HepG2 (cell line): Measurements from ENCODE around the gene SLC16A5. TPM values are rescaled to one million over a fixed set of nuclear protein-coding genes. Genes with fewer than 3 reads are reported as not detected.

Experiments used
- AHR ChIP-seq: IDR thresholded peaks from 2 replicates; pipeline ENCODE4 v1.6.1; 2018; ENCODE audit warnings: missing genetic modification reagents, missing compliant biosample characterization
- CREB1 ChIP-seq, 2 experiments: fragments of 450-650 bp in 1 of 2; IDR thresholded peaks; 2 replicates each; pipeline ENCODE4 v1.6.1; 2016 to 2017; ENCODE audit warnings: control low read depth in 1 of 2, mild to moderate bottlenecking in 1 of 2, missing compliant biosample characterization in 1 of 2, missing genetic modification characterization in 1 of 2
- EHMT2 ChIP-seq: fragments of 200-600 bp; sonication (generic); IDR thresholded peaks from 2 replicates; pipeline ENCODE4 v1.7.0; 2017; ENCODE audit warnings: antibody characterized with exemption, low read depth, low read length, borderline replicate concordance
- HNF4G ChIP-seq, 2 experiments: sonication (generic) in 1 of 2; formaldehyde crosslinking in 1 of 2; IDR thresholded peaks; 2 replicates each; pipeline versions ENCODE4 v1.4.0 to v1.6.1; 2011 to 2020; ENCODE audit warnings: borderline replicate concordance in 2 of 2, low read depth in 2 of 2, mild to moderate bottlenecking in 2 of 2, low read length in 1 of 2, missing genetic modification reagents in 1 of 2, moderate library complexity in 1 of 2
- KDM6A ChIP-seq: IDR thresholded peaks from 2 replicates; pipeline ENCODE4 v1.6.1; 2016; ENCODE audit warnings: low read depth
- NFKBIZ ChIP-seq: IDR thresholded peaks from 2 replicates; pipeline ENCODE4 v1.6.1; 2018; ENCODE audit warnings: missing genetic modification reagents, missing compliant biosample characterization
- RBM22 ChIP-seq: fragments of 200-400 bp; formaldehyde crosslinking; optimal IDR thresholded peaks from 2 replicates; pipeline ENCODE3; 2017; ENCODE audit warnings: mild to moderate bottlenecking, low read length, moderate library complexity
- XRCC5 ChIP-seq: fragments of 200-400 bp; formaldehyde crosslinking; optimal IDR thresholded peaks from 2 replicates; pipeline ENCODE3; 2017; ENCODE audit warnings: mild to moderate bottlenecking, low read length
- ZNF101 ChIP-seq: sonication (generic); formaldehyde crosslinking; IDR thresholded peaks from 2 replicates; pipeline ENCODE4 v1.4.0; 2020; ENCODE audit warnings: mild to moderate bottlenecking, low read depth, missing genetic modification reagents, borderline replicate concordance
- ZNF292 ChIP-seq: sonication (generic); formaldehyde crosslinking; IDR thresholded peaks from 2 replicates; pipeline ENCODE4 v1.8.1; 2022; ENCODE audit warnings: mild to moderate bottlenecking, low read depth, missing genetic modification reagents, borderline replicate concordance
- ZNF562 ChIP-seq: sonication (generic); formaldehyde crosslinking; IDR thresholded peaks from 2 replicates; pipeline ENCODE4 v1.8.0; 2022; ENCODE audit warnings: missing genetic modification reagents, borderline replicate concordance
- ZNF572 ChIP-seq: sonication (generic); formaldehyde crosslinking; IDR thresholded peaks from 2 replicates; pipeline ENCODE4 v1.5.1; 2020; ENCODE audit warnings: mild to moderate bottlenecking, missing genetic modification reagents
- polyA plus RNA-seq, 8 experiments: library from polyadenylated mRNA; depleted of rRNA in 3 of 8; stranded (reverse) in 7 of 8; unstranded in 1 of 8; fragments of >200 nt; fragmentation: Illumina TruSeq in 4 of 8; extraction: Trizol in 4 of 8; gene quantifications; 2 replicates each; pipeline versions ENCODE4 v1.2.1 to v1.2.3, GENCODE V29; 2011 to 2016; ENCODE audit warnings: low read depth in 4 of 8, missing spikeins in 1 of 8, mixed read lengths in 1 of 8; ENCODE audit not compliant: insufficient read depth in 1 of 8
- total RNA-seq, 5 experiments: library from RNA; depleted of rRNA; stranded (reverse); fragments of >200 nt; fragmentation: Illumina TruSeq; extraction: Trizol; gene quantifications; 2 replicates each; pipeline ENCODE4 v1.2.3, GENCODE V29; 2016; ENCODE audit warnings: low read depth in 1 of 5
- TF ChIP-seq, protein P1 (sequence below): IDR thresholded peaks from 2 replicates; pipeline ENCODE4 v1.6.1; 2012; ENCODE audit warnings: low read length, improper control_type of control experiment
- TF ChIP-seq, protein P2 (sequence below): conservative IDR thresholded peaks from 2 replicates; pipeline ENCODE4 v1.6.1; 2018; ENCODE audit warnings: missing genetic modification reagents
- TF ChIP-seq, protein P3 (sequence below): sonication (generic); formaldehyde crosslinking; IDR thresholded peaks from 2 replicates; pipeline ENCODE4 v1.9.0; 2022; ENCODE audit warnings: missing genetic modification reagents, mild to moderate bottlenecking, borderline replicate concordance
- TF ChIP-seq, protein P4 (sequence below), 2 experiments: sonication (generic) in 1 of 2; formaldehyde crosslinking in 1 of 2; IDR thresholded peaks; 2 replicates each; pipeline versions ENCODE4 v1.5.1 to v1.6.1; 2011 to 2020; ENCODE audit warnings: borderline replicate concordance in 1 of 2, low read depth in 1 of 2, low read length in 1 of 2, mild to moderate bottlenecking in 1 of 2, missing genetic modification reagents in 1 of 2, moderate library complexity in 1 of 2

Gene SLC16A5
- total and polyA plus RNA-seq, 2 of the 13 experiments (the other 11 are each of a cell fraction or from before 2014, with no cell fraction given) = 0.69 to 5.6 TPM

DNA sequence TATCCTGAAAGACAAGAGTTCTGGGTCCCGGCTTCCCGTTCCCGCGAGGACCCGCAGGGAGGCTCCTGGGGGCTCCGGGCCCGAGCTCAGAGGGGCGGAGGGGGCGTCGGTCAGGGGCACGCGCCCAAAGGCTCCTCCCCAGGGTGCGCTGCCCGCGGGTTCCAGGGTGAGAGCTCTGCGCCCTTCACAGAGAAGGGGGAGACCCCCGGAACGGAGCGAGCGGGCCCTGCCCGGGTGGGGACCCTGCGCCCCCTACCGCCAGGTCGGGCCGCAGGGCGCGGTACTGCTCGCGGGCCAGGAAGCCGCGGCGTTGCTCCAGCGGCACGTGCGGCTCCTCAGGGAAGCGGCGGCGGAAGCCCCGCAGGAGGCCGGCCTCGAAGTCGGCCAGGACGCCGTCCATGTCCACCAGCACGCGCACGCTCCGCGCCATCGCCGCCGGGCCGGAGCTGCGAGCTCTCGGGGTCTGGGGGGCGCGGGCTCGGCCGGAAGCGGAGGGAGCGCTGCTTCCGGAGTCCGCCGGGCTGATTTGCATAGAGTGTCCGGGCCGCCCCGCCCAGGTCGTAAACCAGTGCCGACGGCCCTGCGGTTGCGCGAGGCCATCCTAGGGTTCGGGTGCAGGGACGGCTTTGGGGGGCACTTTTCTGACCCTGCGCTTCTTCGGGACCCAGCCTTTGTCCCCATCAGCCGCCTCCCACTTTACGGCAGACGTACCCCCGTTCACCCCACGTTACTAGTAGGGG lies 43.7 kb downstream of the SLC16A5 start, which contains the start of gene NT5C (continued):
- no peak for TF ChIP-seq EHMT2
- TF ChIP-seq, protein P1, sequence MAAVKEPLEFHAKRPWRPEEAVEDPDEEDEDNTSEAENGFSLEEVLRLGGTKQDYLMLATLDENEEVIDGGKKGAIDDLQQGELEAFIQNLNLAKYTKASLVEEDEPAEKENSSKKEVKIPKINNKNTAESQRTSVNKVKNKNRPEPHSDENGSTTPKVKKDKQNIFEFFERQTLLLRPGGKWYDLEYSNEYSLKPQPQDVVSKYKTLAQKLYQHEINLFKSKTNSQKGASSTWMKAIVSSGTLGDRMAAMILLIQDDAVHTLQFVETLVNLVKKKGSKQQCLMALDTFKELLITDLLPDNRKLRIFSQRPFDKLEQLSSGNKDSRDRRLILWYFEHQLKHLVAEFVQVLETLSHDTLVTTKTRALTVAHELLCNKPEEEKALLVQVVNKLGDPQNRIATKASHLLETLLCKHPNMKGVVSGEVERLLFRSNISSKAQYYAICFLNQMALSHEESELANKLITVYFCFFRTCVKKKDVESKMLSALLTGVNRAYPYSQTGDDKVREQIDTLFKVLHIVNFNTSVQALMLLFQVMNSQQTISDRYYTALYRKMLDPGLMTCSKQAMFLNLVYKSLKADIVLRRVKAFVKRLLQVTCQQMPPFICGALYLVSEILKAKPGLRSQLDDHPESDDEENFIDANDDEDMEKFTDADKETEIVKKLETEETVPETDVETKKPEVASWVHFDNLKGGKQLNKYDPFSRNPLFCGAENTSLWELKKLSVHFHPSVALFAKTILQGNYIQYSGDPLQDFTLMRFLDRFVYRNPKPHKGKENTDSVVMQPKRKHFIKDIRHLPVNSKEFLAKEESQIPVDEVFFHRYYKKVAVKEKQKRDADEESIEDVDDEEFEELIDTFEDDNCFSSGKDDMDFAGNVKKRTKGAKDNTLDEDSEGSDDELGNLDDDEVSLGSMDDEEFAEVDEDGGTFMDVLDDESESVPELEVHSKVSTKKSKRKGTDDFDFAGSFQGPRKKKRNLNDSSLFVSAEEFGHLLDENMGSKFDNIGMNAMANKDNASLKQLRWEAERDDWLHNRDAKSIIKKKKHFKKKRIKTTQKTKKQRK = no peak
- TF ChIP-seq ZNF562 (CRISPR knock-in tag) = no peak
- TF ChIP-seq CREB1 (IDR thresholded peaks at IDR 0.05) = no peak
- TF ChIP-seq CREB1 (CRISPR knock-in tag; IDR thresholded peaks at IDR 0.05) = no peak
- TF ChIP-seq, protein P2, sequence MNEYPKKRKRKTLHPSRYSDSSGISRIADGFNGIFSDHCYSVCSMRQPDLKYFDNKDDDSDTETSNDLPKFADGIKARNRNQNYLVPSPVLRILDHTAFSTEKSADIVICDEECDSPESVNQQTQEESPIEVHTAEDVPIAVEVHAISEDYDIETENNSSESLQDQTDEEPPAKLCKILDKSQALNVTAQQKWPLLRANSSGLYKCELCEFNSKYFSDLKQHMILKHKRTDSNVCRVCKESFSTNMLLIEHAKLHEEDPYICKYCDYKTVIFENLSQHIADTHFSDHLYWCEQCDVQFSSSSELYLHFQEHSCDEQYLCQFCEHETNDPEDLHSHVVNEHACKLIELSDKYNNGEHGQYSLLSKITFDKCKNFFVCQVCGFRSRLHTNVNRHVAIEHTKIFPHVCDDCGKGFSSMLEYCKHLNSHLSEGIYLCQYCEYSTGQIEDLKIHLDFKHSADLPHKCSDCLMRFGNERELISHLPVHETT (CRISPR knock-in tag) = peak; percentile 88
- TF ChIP-seq, protein P3, sequence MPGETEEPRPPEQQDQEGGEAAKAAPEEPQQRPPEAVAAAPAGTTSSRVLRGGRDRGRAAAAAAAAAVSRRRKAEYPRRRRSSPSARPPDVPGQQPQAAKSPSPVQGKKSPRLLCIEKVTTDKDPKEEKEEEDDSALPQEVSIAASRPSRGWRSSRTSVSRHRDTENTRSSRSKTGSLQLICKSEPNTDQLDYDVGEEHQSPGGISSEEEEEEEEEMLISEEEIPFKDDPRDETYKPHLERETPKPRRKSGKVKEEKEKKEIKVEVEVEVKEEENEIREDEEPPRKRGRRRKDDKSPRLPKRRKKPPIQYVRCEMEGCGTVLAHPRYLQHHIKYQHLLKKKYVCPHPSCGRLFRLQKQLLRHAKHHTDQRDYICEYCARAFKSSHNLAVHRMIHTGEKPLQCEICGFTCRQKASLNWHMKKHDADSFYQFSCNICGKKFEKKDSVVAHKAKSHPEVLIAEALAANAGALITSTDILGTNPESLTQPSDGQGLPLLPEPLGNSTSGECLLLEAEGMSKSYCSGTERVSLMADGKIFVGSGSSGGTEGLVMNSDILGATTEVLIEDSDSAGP (CRISPR knock-in tag) = peak; percentile 80; the same call in 1 of the 2 replicates
- TF ChIP-seq KDM6A (CRISPR knock-in tag) = 0 out of 2 replicates have a peak, but pooled peaks have one; percentile 32
- TF ChIP-seq ZNF101 (CRISPR knock-in tag) = peak; percentile 67; the same call in 1 of the 2 replicates
- no peak for TF ChIP-seq ZNF292 (CRISPR knock-in tag)
- TF ChIP-seq, protein P4, sequence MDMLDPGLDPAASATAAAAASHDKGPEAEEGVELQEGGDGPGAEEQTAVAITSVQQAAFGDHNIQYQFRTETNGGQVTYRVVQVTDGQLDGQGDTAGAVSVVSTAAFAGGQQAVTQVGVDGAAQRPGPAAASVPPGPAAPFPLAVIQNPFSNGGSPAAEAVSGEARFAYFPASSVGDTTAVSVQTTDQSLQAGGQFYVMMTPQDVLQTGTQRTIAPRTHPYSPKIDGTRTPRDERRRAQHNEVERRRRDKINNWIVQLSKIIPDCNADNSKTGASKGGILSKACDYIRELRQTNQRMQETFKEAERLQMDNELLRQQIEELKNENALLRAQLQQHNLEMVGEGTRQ (IDR thresholded peaks at IDR 0.05; ENCODE audit: low read depth, low read length) = no peak
- TF ChIP-seq, protein P4 (CRISPR knock-in tag; IDR thresholded peaks at IDR 0.05; ENCODE audit: borderline replicate concordance) = no peak
- TF ChIP-seq XRCC5 = peak; percentile 75
- TF ChIP-seq RBM22 = no peak
- no peak for TF ChIP-seq ZNF572
- peak; percentile 15; the same call in 1 of the 2 replicates for TF ChIP-seq HNF4G (IDR thresholded peaks at IDR 0.05; ENCODE audit: borderline replicate concordance, low read depth, low read length)
- TF ChIP-seq HNF4G (CRISPR knock-in tag; IDR thresholded peaks at IDR 0.05; ENCODE audit: borderline replicate concordance, low read depth) = no peak; the same call in 1 of the 2 replicates
- peak; percentile 71; the same call in 1 of the 2 replicates for TF ChIP-seq AHR (CRISPR knock-in tag)
- peak; percentile 93 for TF ChIP-seq NFKBIZ (CRISPR knock-in tag)
